ENCODE measurements around the gene SLC38A11. TPM values are rescaled to one million over a fixed set of nuclear protein-coding genes. Genes with fewer than 3 reads are reported as not detected.

SLC38A11 gene
- total and polyA plus RNA-seq, 2 of the 8 experiments (the other 6 are each of a cell fraction or from before 2014, with no cell fraction given) = not detected

DNA sequence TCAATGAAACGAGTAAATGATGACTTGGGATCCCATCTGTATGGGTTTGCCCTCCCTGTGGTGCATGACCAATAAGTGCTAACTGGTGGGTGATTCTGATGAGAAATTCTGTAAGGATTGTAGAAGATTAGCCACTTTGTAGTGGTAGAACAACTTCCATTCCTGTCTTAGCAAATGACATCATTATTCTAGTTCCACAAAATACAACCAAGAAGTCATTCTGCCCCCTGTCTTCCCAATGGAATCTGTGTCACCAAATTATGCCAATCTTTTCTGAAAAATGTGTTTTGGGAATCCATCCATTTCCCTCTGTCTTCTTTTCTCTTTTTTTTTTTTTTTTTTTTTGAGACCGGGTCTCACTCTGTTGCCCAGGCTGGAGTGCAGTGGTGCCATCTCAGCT, 48.4 kb downstream of the SLC38A11 start (continued):
- TF ChIP-seq, protein P1, sequence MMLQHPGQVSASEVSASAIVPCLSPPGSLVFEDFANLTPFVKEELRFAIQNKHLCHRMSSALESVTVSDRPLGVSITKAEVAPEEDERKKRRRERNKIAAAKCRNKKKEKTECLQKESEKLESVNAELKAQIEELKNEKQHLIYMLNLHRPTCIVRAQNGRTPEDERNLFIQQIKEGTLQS (IDR thresholded peaks at IDR 0.05; ENCODE audit: insufficient read depth, low read depth, low read length) = no peak
- no peak for TF ChIP-seq ASH2L (IDR thresholded peaks at IDR 0.05; ENCODE audit: low read length)
- no peak for TF ChIP-seq TAF7 (optimal IDR thresholded peaks at IDR 0.05; ENCODE audit: borderline replicate concordance, low read depth, low read length)
- TF ChIP-seq KDM5A (IDR thresholded peaks at IDR 0.05; ENCODE audit: low read length) = no peak
- TF ChIP-seq NANOG (IDR thresholded peaks at IDR 0.05; ENCODE audit: insufficient read depth, low read depth, low read length, poor library complexity, severe bottlenecking) = no peak

All from H1 (cell line).